WTC11 (cell line): ENCODE data around the gene BTN3A1. TPM values are rescaled to one million over a fixed set of nuclear protein-coding genes. Genes with fewer than 3 reads are reported as not detected.
A peak's percentile ranks its signal among the peaks of the same experiment; 100 is the strongest.

Source experiments
- ATAC-seq: fragments of 200-7000 bp; cut with Tn5 transposase; 2 replicates; pipeline ENCODE4 v1.10.0; 2021; ENCODE audit warnings: mild to moderate bottlenecking, moderate library complexity
- Bru-seq: library from RNA; stranded (reverse); fragments of 400-500 nt; gene quantifications from one replicate; lab custom pipeline; 2021; lab: Mats Ljungman, UMichigan
- CTCF ChIA-PET: fragments of 300-600 bp; sonication (Branson Sonifier 250); formaldehyde crosslinking; loops from one replicate; lab custom pipeline; 2021; ENCODE audit warnings: antibody characterized with exemption; lab: Charles Lee
- POLR2A ChIA-PET: fragments of 350-600 bp; sonication (Branson Sonifier 250); formaldehyde crosslinking; loops from one replicate; lab custom pipeline; 2021; ENCODE audit warnings: antibody characterized with exemption; lab: Charles Lee
- DNase-seq: peaks from one replicate; pipeline ENCODE4 v3.0.0; 2021; ENCODE audit warnings: low spot score
- H3K27ac Mint-ChIP-seq: 2 replicates; pipeline ENCODE4 v1.8.0; 2021; ENCODE audit warnings: mixed read lengths
- H3K27me3 Mint-ChIP-seq: 2 replicates; pipeline ENCODE4 v1.8.0; 2021; ENCODE audit warnings: low read depth, mild to moderate bottlenecking, moderate library complexity, mixed read lengths
- H3K36me3 Mint-ChIP-seq: 2 replicates; pipeline ENCODE4 v1.8.0; 2021; ENCODE audit warnings: mixed read lengths
- H3K4me1 Mint-ChIP-seq: 2 replicates; pipeline ENCODE4 v1.8.0; 2022; ENCODE audit warnings: mixed read lengths
- H3K4me3 Mint-ChIP-seq: 2 replicates; pipeline ENCODE4 v1.8.0; 2021; ENCODE audit warnings: mild to moderate bottlenecking, moderate library complexity, mixed read lengths
- H3K9me3 Mint-ChIP-seq: 2 replicates; pipeline ENCODE4 v1.8.0; 2021; ENCODE audit warnings: mixed read lengths
- ARID4B ChIP-seq: sonication (generic); formaldehyde crosslinking; IDR thresholded peaks from 2 replicates; pipeline ENCODE4 v1.8.0; 2023; ENCODE audit warnings: missing genetic modification reagents, mild to moderate bottlenecking, borderline replicate concordance
- ATF6 ChIP-seq: sonication (generic); formaldehyde crosslinking; IDR thresholded peaks from 2 replicates; pipeline ENCODE4 v1.8.1; 2023; ENCODE audit warnings: mild to moderate bottlenecking, missing genetic modification reagents
- CBFB ChIP-seq: sonication (generic); formaldehyde crosslinking; IDR thresholded peaks from 2 replicates; pipeline ENCODE4 v1.8.1; 2022; ENCODE audit warnings: mild to moderate bottlenecking, low read depth, missing genetic modification reagents
- CREM ChIP-seq: sonication (generic); formaldehyde crosslinking; IDR thresholded peaks from 2 replicates; pipeline ENCODE4 v1.8.1; 2022; ENCODE audit warnings: mild to moderate bottlenecking, missing genetic modification reagents, moderate library complexity
- ELF4 ChIP-seq: sonication (generic); formaldehyde crosslinking; IDR thresholded peaks from 2 replicates; pipeline ENCODE4 v1.8.1; 2022; ENCODE audit warnings: low read depth, mild to moderate bottlenecking, moderate library complexity, missing genetic modification reagents
- EMX1 ChIP-seq: fragments of 250-450 bp; sonication (Bioruptor Pico); IDR thresholded peaks from 2 replicates; pipeline ENCODE4 v1.8.0; 2021; ENCODE audit warnings: mild to moderate bottlenecking
- ESRRA ChIP-seq: sonication (generic); formaldehyde crosslinking; IDR thresholded peaks from 2 replicates; pipeline ENCODE4 v1.8.1; 2022; ENCODE audit warnings: mild to moderate bottlenecking, missing genetic modification reagents, borderline replicate concordance
- ETV6 ChIP-seq: sonication (generic); formaldehyde crosslinking; IDR thresholded peaks from 2 replicates; pipeline ENCODE4 v1.8.1; 2022; ENCODE audit warnings: mild to moderate bottlenecking, missing genetic modification reagents
- FOXK1 ChIP-seq: sonication (generic); formaldehyde crosslinking; IDR thresholded peaks from 2 replicates; pipeline ENCODE4 v1.8.0; 2022; ENCODE audit warnings: mild to moderate bottlenecking, moderate library complexity, missing genetic modification reagents
- FOXP1 ChIP-seq: sonication (generic); formaldehyde crosslinking; IDR thresholded peaks from 2 replicates; pipeline ENCODE4 v1.8.0; 2022; ENCODE audit warnings: missing genetic modification reagents, mild to moderate bottlenecking, moderate library complexity, borderline replicate concordance
- GABPB1 ChIP-seq: sonication (generic); formaldehyde crosslinking; IDR thresholded peaks from 2 replicates; pipeline ENCODE4 v1.8.1; 2023; ENCODE audit warnings: mild to moderate bottlenecking, missing genetic modification reagents
- IRF2 ChIP-seq: sonication (generic); formaldehyde crosslinking; IDR thresholded peaks from 2 replicates; pipeline ENCODE4 v1.8.0; 2022; ENCODE audit warnings: low read depth, missing genetic modification reagents, borderline replicate concordance
- KAT7 ChIP-seq: sonication (generic); formaldehyde crosslinking; IDR thresholded peaks from 2 replicates; pipeline ENCODE4 v1.8.1; 2023; ENCODE audit warnings: missing genetic modification reagents, mild to moderate bottlenecking, borderline replicate concordance
- MXD4 ChIP-seq: fragments of 250-450 bp; sonication (Bioruptor Pico); IDR thresholded peaks from 2 replicates; pipeline ENCODE4 v1.8.0; 2021; ENCODE audit warnings: mild to moderate bottlenecking, moderate library complexity, borderline replicate concordance
- NFYB ChIP-seq: sonication (generic); formaldehyde crosslinking; conservative IDR thresholded peaks from 2 replicates; pipeline ENCODE4 v1.8.0; 2022; ENCODE audit warnings: low read depth, missing genetic modification reagents
- NR2C2 ChIP-seq: sonication (generic); formaldehyde crosslinking; IDR thresholded peaks from 2 replicates; pipeline ENCODE4 v1.8.0; 2022; ENCODE audit warnings: mild to moderate bottlenecking, missing genetic modification reagents
- NR3C1 ChIP-seq: sonication (generic); formaldehyde crosslinking; conservative IDR thresholded peaks from 2 replicates; pipeline ENCODE4 v1.8.1; 2023; ENCODE audit warnings: low read depth, mild to moderate bottlenecking, missing genetic modification reagents
- OVOL2 ChIP-seq: fragments of 250-450 bp; sonication (Bioruptor Pico); IDR thresholded peaks from 2 replicates; pipeline ENCODE4 v1.9.0; 2021; ENCODE audit warnings: mild to moderate bottlenecking, borderline replicate concordance
- PRRX2 ChIP-seq: fragments of 250-450 bp; sonication (Bioruptor Pico); IDR thresholded peaks from 2 replicates; pipeline ENCODE4 v1.8.0; 2021; ENCODE audit warnings: mild to moderate bottlenecking
- SMAD4 ChIP-seq: sonication (generic); formaldehyde crosslinking; IDR thresholded peaks from 2 replicates; pipeline ENCODE4 v1.8.0; 2022; ENCODE audit warnings: mild to moderate bottlenecking, missing genetic modification reagents
- ZNF121 ChIP-seq: sonication (generic); formaldehyde crosslinking; IDR thresholded peaks from 2 replicates; pipeline ENCODE4 v1.8.0; 2023; ENCODE audit warnings: missing genetic modification reagents
- ZNF263 ChIP-seq: sonication (generic); formaldehyde crosslinking; IDR thresholded peaks from 2 replicates; pipeline ENCODE4 v1.8.1; 2022; ENCODE audit warnings: low read depth, mild to moderate bottlenecking, moderate library complexity, missing genetic modification reagents
- long read RNA-seq, 3 experiments: library from RNA in 1 of 3; library from capped mRNA in 1 of 3; library from polyadenylated mRNA in 1 of 3; unstranded in 2 of 3; stranded (forward) in 1 of 3; transcript quantifications; one replicate each; pipeline ENCODE4 v2.0.0, GENCODE V29; 2021
- total RNA-seq: library from RNA; stranded (reverse); gene quantifications from 3 replicates; pipeline ENCODE4 v1.2.3, GENCODE V29; 2021
- TF ChIP-seq, protein P1 (sequence below): fragments of 250-450 bp; sonication (Bioruptor Pico); IDR thresholded peaks from 2 replicates; pipeline ENCODE4 v2.1.2; 2022; ENCODE audit warnings: mild to moderate bottlenecking, moderate library complexity

The BTN3A1 gene
- total RNA-seq (4.5 to 7.3 TPM (median 7.2 TPM) in 3 replicates), Bru-seq, nascent RNA (percentile 60 among the genes with signal in this experiment)
- long read RNA-seq, experiment 1, partial matches to known transcripts = 1 of 8 reads
- long read RNA-seq, experiment 1, other reads (novel, unspliced or antisense) = 6 of 8 reads
- long read RNA-seq, experiment 2, partial matches to known transcripts = 1 of 5 reads
- long read RNA-seq, experiment 2, other reads (novel, unspliced or antisense) = 4 of 5 reads
- long read RNA-seq, experiment 3 = 0 reads

DNA sequence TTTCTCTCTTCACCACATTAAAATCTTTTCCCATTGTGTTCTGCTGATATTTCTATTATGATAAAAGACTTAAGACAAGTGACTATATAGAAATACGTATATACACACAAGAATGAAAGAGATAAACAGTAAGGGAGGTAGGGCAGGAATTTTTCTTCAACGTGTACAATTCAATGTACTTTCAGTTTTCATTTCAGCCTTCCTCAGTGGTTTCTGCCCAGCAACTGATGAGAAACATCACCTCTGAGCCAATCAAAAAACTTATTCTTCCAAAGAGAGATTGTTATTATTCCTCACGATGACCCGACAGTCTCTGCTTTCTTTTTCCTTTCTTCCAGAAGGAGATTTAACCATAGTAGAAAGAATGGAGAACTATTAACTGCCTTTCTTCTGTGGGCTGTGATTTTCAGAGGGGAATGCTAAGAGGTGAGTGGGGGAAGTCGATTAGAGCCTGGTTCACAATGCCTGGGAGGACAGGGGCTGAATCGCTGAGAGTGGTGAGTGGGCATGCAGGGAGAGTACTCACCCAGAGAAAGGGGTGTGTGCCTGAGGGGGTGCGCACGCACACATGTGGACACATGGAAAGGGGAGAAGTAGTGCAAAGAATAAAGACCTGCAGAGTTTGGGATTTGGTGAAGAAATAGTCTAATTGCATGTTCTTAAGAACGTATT is at the start of gene BTN3A1:
BTN3A1 (plus strand) TSS at position 289 of the 672 bp plus-strand sequence. CDS start 3,289 bp downstream, outside the sequence.
- DNase-seq (peak; percentile 52), ATAC-seq (peak; percentile 91)
- CTCF ChIA-PET = interaction anchor here (1.1 kb wide), 1 partner anchor 19 kb away, joined by 3 read pairs; the partner anchor contains the start of gene BTN2A2
- no peaks in the 10 kb centered on the region for H3K27me3 Mint-ChIP-seq
- H3K27ac Mint-ChIP-seq = peak within 1 kb of the TSS; percentile 96
- peak within 1 kb of the TSS; percentile 91 for H3K4me3 Mint-ChIP-seq
- H3K9me3 Mint-ChIP-seq = no peaks in the 10 kb centered on the region
- H3K36me3 Mint-ChIP-seq = no peaks in the 10 kb centered on the region
- no peak for TF ChIP-seq ESRRA (CRISPR knock-in tag)
- no peak for TF ChIP-seq CBFB
- TF ChIP-seq GABPB1 (CRISPR knock-in tag) = peak; percentile 5; the same call in 1 of the 2 replicates
- no peak for TF ChIP-seq NR3C1 (CRISPR knock-in tag)
- POLR2A ChIA-PET = no interaction called here
- peaks cover 22% of the 10 kb centered on the region for H3K4me1 Mint-ChIP-seq

- Mint-ChIP-seq H3K36me3 (no peaks in the 10 kb centered on the region), H3K27me3 (no peaks in the 10 kb centered on the region), H3K9me3 (no peaks in the 10 kb centered on the region), H3K4me3 (no peak overlapping the region), H3K4me1 (peaks cover 31% of the 10 kb centered on the region), H3K27ac (no peak overlapping the region)
- TF ChIP-seq ESRRA (CRISPR knock-in tag) (no peak), PRRX2 (CRISPR knock-in tag) (no peak), ZNF263 (CRISPR knock-in tag) (no peak), ETV6 (no peak), MXD4 (CRISPR knock-in tag) (no peak), NR2C2 (CRISPR knock-in tag) (no peak), IRF2 (CRISPR knock-in tag) (no peak), FOXK1 (CRISPR knock-in tag) (no peak)
- TF ChIP-seq, protein P1, sequence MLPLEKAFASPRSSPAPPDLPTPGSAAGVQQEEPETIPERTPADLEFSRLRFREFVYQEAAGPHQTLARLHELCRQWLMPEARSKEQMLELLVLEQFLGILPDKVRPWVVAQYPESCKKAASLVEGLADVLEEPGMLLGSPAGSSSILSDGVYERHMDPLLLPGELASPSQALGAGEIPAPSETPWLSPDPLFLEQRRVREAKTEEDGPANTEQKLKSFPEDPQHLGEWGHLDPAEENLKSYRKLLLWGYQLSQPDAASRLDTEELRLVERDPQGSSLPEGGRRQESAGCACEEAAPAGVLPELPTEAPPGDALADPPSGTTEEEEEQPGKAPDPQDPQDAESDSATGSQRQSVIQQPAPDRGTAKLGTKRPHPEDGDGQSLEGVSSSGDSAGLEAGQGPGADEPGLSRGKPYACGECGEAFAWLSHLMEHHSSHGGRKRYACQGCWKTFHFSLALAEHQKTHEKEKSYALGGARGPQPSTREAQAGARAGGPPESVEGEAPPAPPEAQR (CRISPR knock-in tag) = no peak
- CTCF ChIA-PET = interaction anchor here (1.0 kb wide), 1 partner anchor 11 kb away, joined by 3 read pairs; no protein-coding TSS in a partner anchor
- no peak for DNase-seq
- POLR2A ChIA-PET = no interaction called here
- ATAC-seq = no peak
Observed at GRCh38 chr6:26352315-26352714, 49.8 kb upstream of the BTN3A1 start.

GRCh38 chr6:26354162-26354561 is 47.9 kb upstream of the BTN3A1 start:
- no peak overlapping the region for H3K4me3 Mint-ChIP-seq
- no peaks in the 10 kb centered on the region for H3K36me3 Mint-ChIP-seq
- H3K27me3 Mint-ChIP-seq = no peaks in the 10 kb centered on the region
- no peak for DNase-seq
- no peaks in the 10 kb centered on the region for H3K9me3 Mint-ChIP-seq
- ChIA-PET CTCF (interaction anchor here (1.3 kb wide), 1 partner anchor 12 kb away, joined by 5 read pairs; no protein-coding TSS in a partner anchor), POLR2A (no interaction called here)
- no peak overlapping the region for H3K27ac Mint-ChIP-seq
- peaks cover 18% of the 10 kb centered on the region for H3K4me1 Mint-ChIP-seq
- no peak for ATAC-seq
- TF ChIP-seq NFYB (CRISPR knock-in tag) = no peak
- no peak for TF ChIP-seq NR2C2 (CRISPR knock-in tag)
- TF ChIP-seq ATF6 = no peak
- no peak for TF ChIP-seq ZNF121 (CRISPR knock-in tag)
- no peak for TF ChIP-seq ARID4B
- TF ChIP-seq KAT7 (CRISPR knock-in tag) = no peak
- TF ChIP-seq EMX1 = no peak
- no peak for TF ChIP-seq SMAD4 (CRISPR knock-in tag)
- no peak for TF ChIP-seq OVOL2
- TF ChIP-seq FOXP1 = no peak
- TF ChIP-seq CREM (CRISPR knock-in tag) = no peak
- no peak for TF ChIP-seq ELF4
- TF ChIP-seq, protein P1 (CRISPR knock-in tag) = no peak
